ENCODE data around the gene ZNF784.

ZNF784 gene

DNA sequence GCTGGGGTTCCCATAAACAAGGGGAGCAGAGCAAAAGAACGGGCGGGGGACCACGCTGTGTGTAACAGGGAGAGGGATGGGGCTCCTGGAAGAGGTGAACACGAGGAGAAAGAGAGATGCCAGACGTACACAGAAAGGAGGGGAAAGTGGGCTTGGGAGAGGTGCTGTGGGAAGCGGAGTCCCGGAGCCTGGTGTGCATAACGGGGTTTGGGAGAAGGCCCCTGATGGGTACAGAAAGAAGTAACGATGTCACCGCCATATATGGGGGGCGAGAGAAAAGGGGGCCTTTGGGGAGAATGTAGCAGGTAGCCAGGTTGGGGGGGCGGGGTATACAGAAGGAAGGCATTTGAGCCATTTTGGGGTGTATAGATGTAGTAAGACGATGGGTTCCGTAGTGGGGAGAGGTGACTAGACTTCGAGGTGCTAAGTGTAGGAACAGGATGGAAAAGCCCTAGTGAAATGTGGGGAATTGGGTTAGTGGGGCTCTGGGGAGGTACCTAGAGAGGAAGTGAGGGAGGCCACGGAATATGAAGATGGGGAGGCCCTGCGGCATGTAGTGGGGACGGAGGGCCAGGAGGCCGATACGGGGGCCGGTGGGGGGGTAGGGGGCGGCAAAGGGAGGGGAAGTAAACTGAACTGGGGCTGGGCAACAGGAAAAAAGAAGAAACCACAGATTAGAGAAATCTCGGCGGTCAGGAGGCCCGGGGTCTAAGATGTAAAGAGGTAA lies 17.2 kb upstream of the ZNF784 start (continued):
- TF ChIP-seq ZNF426 (tag by site-specific recombination; IDR thresholded peaks at IDR 0.05): no peak
- TF ChIP-seq ZSCAN30 (tag by site-specific recombination; IDR thresholded peaks at IDR 0.05): no peak
- TF ChIP-seq, protein P1, sequence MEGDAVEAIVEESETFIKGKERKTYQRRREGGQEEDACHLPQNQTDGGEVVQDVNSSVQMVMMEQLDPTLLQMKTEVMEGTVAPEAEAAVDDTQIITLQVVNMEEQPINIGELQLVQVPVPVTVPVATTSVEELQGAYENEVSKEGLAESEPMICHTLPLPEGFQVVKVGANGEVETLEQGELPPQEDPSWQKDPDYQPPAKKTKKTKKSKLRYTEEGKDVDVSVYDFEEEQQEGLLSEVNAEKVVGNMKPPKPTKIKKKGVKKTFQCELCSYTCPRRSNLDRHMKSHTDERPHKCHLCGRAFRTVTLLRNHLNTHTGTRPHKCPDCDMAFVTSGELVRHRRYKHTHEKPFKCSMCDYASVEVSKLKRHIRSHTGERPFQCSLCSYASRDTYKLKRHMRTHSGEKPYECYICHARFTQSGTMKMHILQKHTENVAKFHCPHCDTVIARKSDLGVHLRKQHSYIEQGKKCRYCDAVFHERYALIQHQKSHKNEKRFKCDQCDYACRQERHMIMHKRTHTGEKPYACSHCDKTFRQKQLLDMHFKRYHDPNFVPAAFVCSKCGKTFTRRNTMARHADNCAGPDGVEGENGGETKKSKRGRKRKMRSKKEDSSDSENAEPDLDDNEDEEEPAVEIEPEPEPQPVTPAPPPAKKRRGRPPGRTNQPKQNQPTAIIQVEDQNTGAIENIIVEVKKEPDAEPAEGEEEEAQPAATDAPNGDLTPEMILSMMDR (tag by site-specific recombination; IDR thresholded peaks at IDR 0.05): peak; percentile 7; the same call in 1 of the 2 replicates
- TF ChIP-seq, protein P2, sequence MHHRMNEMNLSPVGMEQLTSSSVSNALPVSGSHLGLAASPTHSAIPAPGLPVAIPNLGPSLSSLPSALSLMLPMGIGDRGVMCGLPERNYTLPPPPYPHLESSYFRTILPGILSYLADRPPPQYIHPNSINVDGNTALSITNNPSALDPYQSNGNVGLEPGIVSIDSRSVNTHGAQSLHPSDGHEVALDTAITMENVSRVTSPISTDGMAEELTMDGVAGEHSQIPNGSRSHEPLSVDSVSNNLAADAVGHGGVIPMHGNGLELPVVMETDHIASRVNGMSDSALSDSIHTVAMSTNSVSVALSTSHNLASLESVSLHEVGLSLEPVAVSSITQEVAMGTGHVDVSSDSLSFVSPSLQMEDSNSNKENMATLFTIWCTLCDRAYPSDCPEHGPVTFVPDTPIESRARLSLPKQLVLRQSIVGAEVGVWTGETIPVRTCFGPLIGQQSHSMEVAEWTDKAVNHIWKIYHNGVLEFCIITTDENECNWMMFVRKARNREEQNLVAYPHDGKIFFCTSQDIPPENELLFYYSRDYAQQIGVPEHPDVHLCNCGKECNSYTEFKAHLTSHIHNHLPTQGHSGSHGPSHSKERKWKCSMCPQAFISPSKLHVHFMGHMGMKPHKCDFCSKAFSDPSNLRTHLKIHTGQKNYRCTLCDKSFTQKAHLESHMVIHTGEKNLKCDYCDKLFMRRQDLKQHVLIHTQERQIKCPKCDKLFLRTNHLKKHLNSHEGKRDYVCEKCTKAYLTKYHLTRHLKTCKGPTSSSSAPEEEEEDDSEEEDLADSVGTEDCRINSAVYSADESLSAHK (tag by site-specific recombination; IDR thresholded peaks at IDR 0.05): no peak
- peak; percentile 93 for TF ChIP-seq PRDM1 (tag by site-specific recombination; IDR thresholded peaks at IDR 0.05)
- TF ChIP-seq, protein P3, sequence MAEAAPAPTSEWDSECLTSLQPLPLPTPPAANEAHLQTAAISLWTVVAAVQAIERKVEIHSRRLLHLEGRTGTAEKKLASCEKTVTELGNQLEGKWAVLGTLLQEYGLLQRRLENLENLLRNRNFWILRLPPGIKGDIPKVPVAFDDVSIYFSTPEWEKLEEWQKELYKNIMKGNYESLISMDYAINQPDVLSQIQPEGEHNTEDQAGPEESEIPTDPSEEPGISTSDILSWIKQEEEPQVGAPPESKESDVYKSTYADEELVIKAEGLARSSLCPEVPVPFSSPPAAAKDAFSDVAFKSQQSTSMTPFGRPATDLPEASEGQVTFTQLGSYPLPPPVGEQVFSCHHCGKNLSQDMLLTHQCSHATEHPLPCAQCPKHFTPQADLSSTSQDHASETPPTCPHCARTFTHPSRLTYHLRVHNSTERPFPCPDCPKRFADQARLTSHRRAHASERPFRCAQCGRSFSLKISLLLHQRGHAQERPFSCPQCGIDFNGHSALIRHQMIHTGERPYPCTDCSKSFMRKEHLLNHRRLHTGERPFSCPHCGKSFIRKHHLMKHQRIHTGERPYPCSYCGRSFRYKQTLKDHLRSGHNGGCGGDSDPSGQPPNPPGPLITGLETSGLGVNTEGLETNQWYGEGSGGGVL (tag by site-specific recombination; IDR thresholded peaks at IDR 0.05): peak; percentile 77
- no peak for TF ChIP-seq ZNF529 (tag by site-specific recombination; IDR thresholded peaks at IDR 0.05; ENCODE audit: insufficient replicate concordance)
- TF ChIP-seq ZNF16 (tag by site-specific recombination; IDR thresholded peaks at IDR 0.05; ENCODE audit: low read depth): no peak
- TF ChIP-seq, protein P4, sequence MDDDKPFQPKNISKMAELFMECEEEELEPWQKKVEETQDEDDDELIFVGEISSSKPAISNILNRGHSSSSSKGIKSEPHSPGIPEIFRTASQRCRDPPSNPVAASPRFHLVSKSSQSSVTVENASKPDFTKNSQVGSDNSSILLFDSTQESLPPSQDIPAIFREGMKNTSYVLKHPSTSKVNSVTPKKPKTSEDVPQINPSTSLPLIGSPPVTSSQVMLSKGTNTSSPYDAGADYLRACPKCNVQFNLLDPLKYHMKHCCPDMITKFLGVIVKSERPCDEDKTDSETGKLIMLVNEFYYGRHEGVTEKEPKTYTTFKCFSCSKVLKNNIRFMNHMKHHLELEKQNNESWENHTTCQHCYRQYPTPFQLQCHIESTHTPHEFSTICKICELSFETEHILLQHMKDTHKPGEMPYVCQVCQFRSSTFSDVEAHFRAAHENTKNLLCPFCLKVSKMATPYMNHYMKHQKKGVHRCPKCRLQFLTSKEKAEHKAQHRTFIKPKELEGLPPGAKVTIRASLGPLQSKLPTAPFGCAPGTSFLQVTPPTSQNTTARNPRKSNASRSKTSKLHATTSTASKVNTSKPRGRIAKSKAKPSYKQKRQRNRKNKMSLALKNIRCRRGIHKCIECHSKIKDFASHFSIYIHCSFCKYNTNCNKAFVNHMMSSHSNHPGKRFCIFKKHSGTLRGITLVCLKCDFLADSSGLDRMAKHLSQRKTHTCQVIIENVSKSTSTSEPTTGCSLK (tag by site-specific recombination; IDR thresholded peaks at IDR 0.05): no peak
- no peak for TF ChIP-seq BCL11A (tag by site-specific recombination; IDR thresholded peaks at IDR 0.05; ENCODE audit: low read depth)
- TF ChIP-seq ZNF391 (tag by site-specific recombination; IDR thresholded peaks at IDR 0.05; ENCODE audit: borderline replicate concordance, low read depth): no peak
- no peak for TF ChIP-seq ZNF157 (tag by site-specific recombination; IDR thresholded peaks at IDR 0.05)
- no peak for TF ChIP-seq ZFP69B (tag by site-specific recombination; IDR thresholded peaks at IDR 0.05)
- TF ChIP-seq ZNF555 (tag by site-specific recombination; conservative IDR thresholded peaks at IDR 0.05): no peak
- peak; percentile 75 for TF ChIP-seq ZNF600 (tag by site-specific recombination; IDR thresholded peaks at IDR 0.05)
- TF ChIP-seq OVOL3 (tag by site-specific recombination; IDR thresholded peaks at IDR 0.05): peak; percentile 46; the same call in 1 of the 2 replicates
- peak; percentile 71; the same call in 1 of the 2 replicates for TF ChIP-seq KLF8 (tag by site-specific recombination; IDR thresholded peaks at IDR 0.05)
- TF ChIP-seq ZEB2 (tag by site-specific recombination; IDR thresholded peaks at IDR 0.05): 0 out of 2 replicates have a peak, but pooled peaks have one; percentile 10
- TF ChIP-seq, protein P5, sequence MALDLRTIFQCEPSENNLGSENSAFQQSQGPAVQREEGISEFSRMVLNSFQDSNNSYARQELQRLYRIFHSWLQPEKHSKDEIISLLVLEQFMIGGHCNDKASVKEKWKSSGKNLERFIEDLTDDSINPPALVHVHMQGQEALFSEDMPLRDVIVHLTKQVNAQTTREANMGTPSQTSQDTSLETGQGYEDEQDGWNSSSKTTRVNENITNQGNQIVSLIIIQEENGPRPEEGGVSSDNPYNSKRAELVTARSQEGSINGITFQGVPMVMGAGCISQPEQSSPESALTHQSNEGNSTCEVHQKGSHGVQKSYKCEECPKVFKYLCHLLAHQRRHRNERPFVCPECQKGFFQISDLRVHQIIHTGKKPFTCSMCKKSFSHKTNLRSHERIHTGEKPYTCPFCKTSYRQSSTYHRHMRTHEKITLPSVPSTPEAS (tag by site-specific recombination; IDR thresholded peaks at IDR 0.05): no peak
- TF ChIP-seq ZNF777 (tag by site-specific recombination; IDR thresholded peaks at IDR 0.05; ENCODE audit: borderline replicate concordance): no peak
- TF ChIP-seq, protein P6, sequence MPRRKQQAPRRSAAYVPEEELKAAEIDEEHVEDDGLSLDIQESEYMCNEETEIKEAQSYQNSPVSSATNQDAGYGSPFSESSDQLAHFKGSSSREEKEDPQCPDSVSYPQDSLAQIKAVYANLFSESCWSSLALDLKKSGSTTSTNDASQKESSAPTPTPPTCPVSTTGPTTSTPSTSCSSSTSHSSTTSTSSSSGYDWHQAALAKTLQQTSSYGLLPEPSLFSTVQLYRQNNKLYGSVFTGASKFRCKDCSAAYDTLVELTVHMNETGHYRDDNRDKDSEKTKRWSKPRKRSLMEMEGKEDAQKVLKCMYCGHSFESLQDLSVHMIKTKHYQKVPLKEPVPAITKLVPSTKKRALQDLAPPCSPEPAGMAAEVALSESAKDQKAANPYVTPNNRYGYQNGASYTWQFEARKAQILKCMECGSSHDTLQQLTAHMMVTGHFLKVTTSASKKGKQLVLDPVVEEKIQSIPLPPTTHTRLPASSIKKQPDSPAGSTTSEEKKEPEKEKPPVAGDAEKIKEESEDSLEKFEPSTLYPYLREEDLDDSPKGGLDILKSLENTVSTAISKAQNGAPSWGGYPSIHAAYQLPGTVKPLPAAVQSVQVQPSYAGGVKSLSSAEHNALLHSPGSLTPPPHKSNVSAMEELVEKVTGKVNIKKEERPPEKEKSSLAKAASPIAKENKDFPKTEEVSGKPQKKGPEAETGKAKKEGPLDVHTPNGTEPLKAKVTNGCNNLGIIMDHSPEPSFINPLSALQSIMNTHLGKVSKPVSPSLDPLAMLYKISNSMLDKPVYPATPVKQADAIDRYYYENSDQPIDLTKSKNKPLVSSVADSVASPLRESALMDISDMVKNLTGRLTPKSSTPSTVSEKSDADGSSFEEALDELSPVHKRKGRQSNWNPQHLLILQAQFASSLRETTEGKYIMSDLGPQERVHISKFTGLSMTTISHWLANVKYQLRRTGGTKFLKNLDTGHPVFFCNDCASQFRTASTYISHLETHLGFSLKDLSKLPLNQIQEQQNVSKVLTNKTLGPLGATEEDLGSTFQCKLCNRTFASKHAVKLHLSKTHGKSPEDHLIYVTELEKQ (tag by site-specific recombination; IDR thresholded peaks at IDR 0.05; ENCODE audit: borderline replicate concordance): no peak
- TF ChIP-seq, protein P7, sequence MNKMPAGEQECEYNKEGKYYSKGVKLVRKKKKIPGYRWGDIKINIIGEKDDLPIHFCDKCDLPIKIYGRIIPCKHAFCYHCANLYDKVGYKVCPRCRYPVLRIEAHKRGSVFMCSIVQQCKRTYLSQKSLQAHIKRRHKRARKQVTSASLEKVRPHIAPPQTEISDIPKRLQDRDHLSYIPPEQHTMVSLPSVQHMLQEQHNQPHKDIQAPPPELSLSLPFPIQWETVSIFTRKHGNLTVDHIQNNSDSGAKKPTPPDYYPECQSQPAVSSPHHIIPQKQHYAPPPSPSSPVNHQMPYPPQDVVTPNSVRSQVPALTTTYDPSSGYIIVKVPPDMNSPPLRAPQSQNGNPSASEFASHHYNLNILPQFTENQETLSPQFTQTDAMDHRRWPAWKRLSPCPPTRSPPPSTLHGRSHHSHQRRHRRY (tag by site-specific recombination; IDR thresholded peaks at IDR 0.05): no peak
- TF ChIP-seq GLIS2 (tag by site-specific recombination; IDR thresholded peaks at IDR 0.05): peak; percentile 1; the same call in 1 of the 2 replicates
